ENCODE results near the gene PLEKHA5. TPM values are rescaled to one million over a fixed set of nuclear protein-coding genes. Genes with fewer than 3 reads are reported as not detected.

Gene PLEKHA5
- total and polyA plus RNA-seq, 7 donors, result 0.52 to 3.3 (median 0.80) TPM

DNA sequence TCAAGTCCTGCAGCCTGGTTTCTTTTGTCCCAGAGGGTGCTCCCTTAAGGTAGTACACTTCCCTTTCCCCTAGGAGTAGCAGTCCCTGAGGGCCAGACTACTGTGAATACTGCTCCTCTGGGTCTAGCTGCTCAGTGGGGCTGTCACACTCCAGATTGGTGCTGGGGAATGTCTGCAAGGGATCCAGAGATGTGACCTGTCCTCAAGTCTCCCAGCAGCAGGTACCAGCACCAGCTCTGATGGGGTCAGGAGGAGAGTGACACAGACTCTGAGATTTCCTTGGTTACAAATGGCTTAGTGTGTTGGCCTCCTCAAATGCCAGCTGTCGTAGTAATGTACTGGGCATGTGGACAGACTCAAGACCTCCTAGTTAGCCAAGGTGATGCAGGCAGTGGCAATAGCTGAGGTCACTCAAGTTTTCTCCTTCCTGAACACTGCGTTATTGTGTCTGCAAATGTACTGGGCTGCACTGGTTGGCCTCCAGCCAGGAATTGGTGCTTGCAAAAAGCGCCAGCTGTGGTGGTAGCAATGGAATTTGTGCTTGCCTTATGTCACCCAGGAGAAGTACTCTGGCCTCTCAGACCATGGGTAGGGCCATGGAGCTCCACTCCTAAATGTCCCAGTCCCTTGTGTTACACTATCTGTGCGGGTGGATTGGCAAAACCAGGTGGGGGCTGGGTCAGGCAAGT lies 273.4 kb downstream of the PLEKHA5 start:
- 23 to 24% (median 23%) methylated on average over 4 of the region's 4 CpGs for WGBS, 3 donors
- intact Hi-C loops (cut with DNase I), result no loop called here
- Histone ChIP-seq H3K4me3 (no peak overlapping the region), H3K4me1 (no peaks in the 10 kb centered on the region), H3K36me3 (ENCODE audit: insufficient read depth in 1 of 2, low read depth in 1 of 2) (no peaks in the 10 kb centered on the region), H3K27ac (no peak overlapping the region), H3K9me3 (no peaks in the 10 kb centered on the region), H3K27me3 (ENCODE audit: insufficient read depth in 3 of 3, low read length in 2 of 3) (peaks cover 0 to 21% (median 3%) of the 10 kb centered on the region in 3 donors)
- DNase-seq, result peak in 1 of 2 donors; percentile 25
- no peak for TF ChIP-seq CTCF (IDR thresholded peaks at IDR 0.05)
- peak; percentile 28 to 73 (median 58) for ATAC-seq

- 80 to 84% (median 80%) methylated on average over 16 of the region's 16 CpGs for WGBS, 3 donors
- DNase-seq (no peak), ATAC-seq (no peak)
These were observed 274.8 kb downstream of the PLEKHA5 start for GRCh38 chr12:19404242-19404880.

DNA sequence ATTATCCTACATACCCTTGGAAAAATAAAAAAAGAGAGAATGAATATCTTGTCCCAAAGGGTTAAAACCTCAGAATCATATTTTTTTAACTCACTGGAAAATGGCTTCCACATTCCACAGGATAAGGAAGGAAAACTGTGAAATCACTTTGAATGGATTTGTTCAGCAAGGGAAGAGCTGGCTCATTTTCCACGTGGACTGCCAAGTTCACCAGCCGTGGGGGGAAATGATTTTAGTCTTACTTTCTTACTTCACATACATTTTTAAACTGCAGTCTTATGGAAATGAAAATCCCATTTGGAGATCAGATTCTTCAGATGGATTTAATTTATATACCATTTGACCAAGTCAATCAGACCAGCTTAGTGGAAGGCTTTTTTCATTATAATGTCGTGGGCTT lies 279.8 kb downstream of the PLEKHA5 start:
- Histone ChIP-seq H3K27ac (no peak overlapping the region), H3K27me3 (ENCODE audit: insufficient read depth in 3 of 3, low read length in 2 of 3) (peaks cover 0 to 11% (median 4%) of the 10 kb centered on the region in 3 donors), H3K9me3 (no peaks in the 10 kb centered on the region), H3K36me3 (ENCODE audit: insufficient read depth in 1 of 2, low read depth in 1 of 2) (no peaks in the 10 kb centered on the region), H3K4me3 (no peak overlapping the region), H3K4me1 (no peaks in the 10 kb centered on the region)
- ATAC-seq, result no peak
- no peak for TF ChIP-seq CTCF (IDR thresholded peaks at IDR 0.05)
- 7 to 13% (median 10%) methylated on average over 3 of the region's 3 CpGs for WGBS, 3 donors
- DNase-seq, result no peak
- intact Hi-C loops (cut with DNase I), result no loop called here

More at GRCh38 chr12:19404242-19404880, 274.8 kb downstream of the PLEKHA5 start:
- Histone ChIP-seq H3K36me3 (ENCODE audit: insufficient read depth in 1 of 2, low read depth in 1 of 2) (no peaks in the 10 kb centered on the region), H3K27me3 (ENCODE audit: insufficient read depth in 3 of 3, low read length in 2 of 3) (peaks cover 0 to 21% (median 3%) of the 10 kb centered on the region in 3 donors), H3K4me3 (no peak overlapping the region), H3K27ac (no peak overlapping the region), H3K9me3 (no peaks in the 10 kb centered on the region), H3K4me1 (no peaks in the 10 kb centered on the region)
- intact Hi-C loops (cut with DNase I), result no loop called here
- no peak for TF ChIP-seq CTCF (IDR thresholded peaks at IDR 0.05)

- Histone ChIP-seq H3K4me1 (no peaks in the 10 kb centered on the region), H3K27me3 (ENCODE audit: insufficient read depth in 3 of 3, low read length in 2 of 3) (peaks cover 0 to 4% (median 3%) of the 10 kb centered on the region in 3 donors), H3K4me3 (no peak overlapping the region), H3K27ac (no peak overlapping the region), H3K36me3 (ENCODE audit: insufficient read depth in 1 of 2, low read depth in 1 of 2) (no peaks in the 10 kb centered on the region), H3K9me3 (no peaks in the 10 kb centered on the region)
- DNase-seq (no peak), ATAC-seq (no peak)
- 19 to 28% (median 20%) methylated on average over 6 of the region's 6 CpGs for WGBS, 3 donors
- no peak for TF ChIP-seq CTCF (IDR thresholded peaks at IDR 0.05)
- intact Hi-C loops (cut with DNase I), result no loop called here
These were observed 280.7 kb downstream of the PLEKHA5 start for GRCh38 chr12:19410211-19410610.
